RWPE1 (cell line): Measurements from ENCODE around the gene ANKRD33B.
"Not testable (repeated sequence)": the region's sequence is repeated elsewhere in the genome, so short reads cannot be mapped to it uniquely, and the experiment has no call there.

Experiments used
- CTCF ChIA-PET: fragments of 350-600 bp; sonication (Branson Sonifier 250); formaldehyde crosslinking; extraction: SDS; loops from one replicate; lab custom pipeline; 2021; lab: Yijun Ruan, JAX
- POLR2A ChIA-PET: fragments of 400-600 bp; formaldehyde crosslinking; extraction: SDS; loops from one replicate; lab custom pipeline; 2020; ENCODE audit warnings: antibody characterized with exemption; ENCODE audit not compliant: low non-redundant PET; lab: Yijun Ruan, JAX
- DNase-seq: peaks from one replicate; pipeline ENCODE4 v3.0.0; 2012; ENCODE audit warnings: low spot score
- H3K27ac ChIP-seq: fragments of 450-650 bp; 2 replicates; pipeline ENCODE4 v1.5.1; 2017
- CTCF ChIP-seq: fragments of 450-650 bp; conservative IDR thresholded peaks from 2 replicates; pipeline ENCODE4 v1.5.1; 2017; ENCODE audit warnings: low read depth, mild to moderate bottlenecking

Gene ANKRD33B

GRCh38 chr5:10635257-10635866 is 71.5 kb downstream of the ANKRD33B start:
- peak; percentile 87 for DNase-seq
- no peak for TF ChIP-seq CTCF
- H3K27ac ChIP-seq = peak overlapping the region; percentile 0; the same call in 1 of the 2 replicates
- ChIA-PET CTCF (interaction anchor here (0.7 kb wide), 1 partner anchor 17 kb away, joined by 3 read pairs; no protein-coding TSS in a partner anchor), POLR2A (no interaction called here)

GRCh38 chr5:10635867-10636350 is 72.0 kb downstream of the ANKRD33B start:
- ChIA-PET CTCF (no interaction called here), POLR2A (no interaction called here)
- DNase-seq = no peak
- H3K27ac ChIP-seq = peak overlapping the region; percentile 0; the same call in 1 of the 2 replicates
- no peak for TF ChIP-seq CTCF

- H3K27ac ChIP-seq = no peak overlapping the region
- ChIA-PET POLR2A (no interaction called here), CTCF (interaction anchor here (0.6 kb wide), 1 partner anchor 483 kb away, joined by 3 read pairs; no protein-coding TSS in a partner anchor)
- DNase-seq = no peak
- TF ChIP-seq CTCF = no peak
Measured at GRCh38 chr5:10636363-10637142, 72.7 kb downstream of the ANKRD33B start.

- no peak for DNase-seq
- ChIA-PET CTCF (no interaction called here), POLR2A (no interaction called here)
- TF ChIP-seq CTCF = no peak
- H3K27ac ChIP-seq = no peak overlapping the region
Measured at GRCh38 chr5:10637944-10638343, 74.1 kb downstream of the ANKRD33B start.

- H3K27ac ChIP-seq, POLR2A ChIA-PET, DNase-seq: not testable (repeated sequence)
- CTCF ChIA-PET = interaction anchor here (0.5 kb wide), 1 partner anchor 75 kb away, joined by 3 read pairs; the partner anchor contains the start of gene ANKRD33B
Measured at GRCh38 chr5:10638723-10639122, 74.9 kb downstream of the ANKRD33B start.

GRCh38 chr5:10639846-10640368 is 76.0 kb downstream of the ANKRD33B start:
- no peak for TF ChIP-seq CTCF
- CTCF ChIA-PET = no interaction called here

More at GRCh38 chr5:10639846-10640368, 76.0 kb downstream of the ANKRD33B start:
- DNase-seq = no peak
- POLR2A ChIA-PET = no interaction called here
- no peak overlapping the region for H3K27ac ChIP-seq
